Measurements from ENCODE around the gene SRC.

- TF ChIP-seq POLR2A (IDR thresholded peaks at IDR 0.05; ENCODE audit: low read depth, low read length) (no peak), POLR2AphosphoS5 (IDR thresholded peaks at IDR 0.05; ENCODE audit: low read depth, low read length) (no peak), TAF1 (IDR thresholded peaks at IDR 0.05; ENCODE audit: low read depth, low read length) (no peak), PAX5 (IDR thresholded peaks at IDR 0.05; ENCODE audit: insufficient read depth, low read length, severe bottlenecking) (no peak), SPI1 (IDR thresholded peaks at IDR 0.05; ENCODE audit: low read depth, low read length) (no peak), POU2F2 (IDR thresholded peaks at IDR 0.05; ENCODE audit: low read depth, low read length) (no peak)
Measured at GRCh38 chr20:37359331-37359730, 13.4 kb downstream of the SRC start.
